ENCODE data around the gene HOXD9. TPM values are rescaled to one million over a fixed set of nuclear protein-coding genes. Genes with fewer than 3 reads are reported as not detected.

HOXD9 gene
- total and polyA plus RNA-seq, 4 experiments from 2014 or later: not detected

DNA sequence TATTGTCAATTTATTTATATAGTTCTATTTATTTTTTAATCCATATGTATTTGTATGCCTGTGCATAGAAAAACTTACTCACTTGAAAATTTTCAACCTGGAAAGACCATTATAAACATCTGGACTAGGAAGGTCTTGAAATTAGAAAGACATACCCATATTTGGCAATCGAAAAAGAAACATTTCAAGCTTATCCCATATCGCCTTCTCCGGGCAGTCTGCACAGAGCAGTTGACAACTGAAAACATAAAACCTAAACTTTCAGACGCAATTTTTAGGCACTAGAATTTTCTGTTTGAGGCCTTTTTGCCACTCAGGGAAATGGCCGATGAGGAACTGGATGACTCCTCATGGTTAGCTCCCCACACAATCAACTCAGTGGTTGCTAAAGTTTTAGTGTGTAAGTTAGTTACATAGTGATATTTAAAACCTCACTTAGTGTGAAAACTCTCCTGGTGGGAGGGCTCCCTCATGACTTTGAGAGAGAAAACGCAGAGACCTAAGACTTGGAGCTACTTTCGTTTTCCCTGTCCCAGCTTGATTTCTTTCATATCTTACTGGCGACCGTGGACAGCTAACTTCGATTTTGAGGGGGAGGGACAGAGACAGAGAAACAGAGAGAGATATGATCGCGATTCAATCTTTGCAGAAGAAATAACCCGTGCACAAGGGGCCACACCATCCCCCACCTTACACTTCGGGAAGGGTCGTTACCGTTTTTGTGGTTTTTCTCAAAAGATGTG is 26.1 kb upstream of the HOXD9 start:
- Mint-ChIP-seq H3K9me3 (peaks cover 0 to 41% (median 20%) of the 10 kb centered on the region in 8 donors), H3K36me3 (peaks cover 7 to 8% of the 10 kb centered on the region in 2 donors), H3K27ac (peak overlapping the region in 2 of 7 donors; percentile 75 to 83), H3K4me3 (peak overlapping the region; percentile 51 to 87 (median 82)), H3K27me3 (peaks cover 77 to 78% of the 10 kb centered on the region in 2 donors), H3K4me1 (peaks cover 18 to 47% (median 35%) of the 10 kb centered on the region in 4 donors)
- no peak for DNase-seq
- POLR2A ChIA-PET (ENCODE audit: partially characterized antibody): interaction anchor here (1.2 to 1.9 kb wide), 2 partner anchors 11 to 35 kb away, joined by 3 to 5 read pairs; no protein-coding TSS in a partner anchor
- Histone ChIP-seq H3K9me3 (ENCODE audit: control insufficient read depth in 1 of 2, low read length in 2 of 2) (no peaks in the 10 kb centered on the region), H3K4me3 (ENCODE audit: low read length in 2 of 2) (peak overlapping the region; percentile 1 to 54), H3K4me1 (ENCODE audit: insufficient read depth, low read length) (peaks cover 27% of the 10 kb centered on the region), H3K27me3 (ENCODE audit: insufficient read depth, low read length) (peaks cover 80% of the 10 kb centered on the region), H3K36me3 (ENCODE audit: insufficient read depth, low read length) (no peaks in the 10 kb centered on the region), H3K27ac (ENCODE audit: low read depth, low read length) (no peak overlapping the region)
- CTCF ChIA-PET (ENCODE audit: partially characterized antibody): interaction anchor here (0.7 to 4.1 kb wide), 17 partner anchors 11 to 1200 kb away, joined by 3 to 111 read pairs (median 3); no protein-coding TSS in a partner anchor
- intact Hi-C loops (cut with micrococcal nuclease): loop anchor here (1.0 to 2.0 kb wide), 3 partner anchors 8 to 1060 kb away; no protein-coding TSS in a partner anchor

DNA sequence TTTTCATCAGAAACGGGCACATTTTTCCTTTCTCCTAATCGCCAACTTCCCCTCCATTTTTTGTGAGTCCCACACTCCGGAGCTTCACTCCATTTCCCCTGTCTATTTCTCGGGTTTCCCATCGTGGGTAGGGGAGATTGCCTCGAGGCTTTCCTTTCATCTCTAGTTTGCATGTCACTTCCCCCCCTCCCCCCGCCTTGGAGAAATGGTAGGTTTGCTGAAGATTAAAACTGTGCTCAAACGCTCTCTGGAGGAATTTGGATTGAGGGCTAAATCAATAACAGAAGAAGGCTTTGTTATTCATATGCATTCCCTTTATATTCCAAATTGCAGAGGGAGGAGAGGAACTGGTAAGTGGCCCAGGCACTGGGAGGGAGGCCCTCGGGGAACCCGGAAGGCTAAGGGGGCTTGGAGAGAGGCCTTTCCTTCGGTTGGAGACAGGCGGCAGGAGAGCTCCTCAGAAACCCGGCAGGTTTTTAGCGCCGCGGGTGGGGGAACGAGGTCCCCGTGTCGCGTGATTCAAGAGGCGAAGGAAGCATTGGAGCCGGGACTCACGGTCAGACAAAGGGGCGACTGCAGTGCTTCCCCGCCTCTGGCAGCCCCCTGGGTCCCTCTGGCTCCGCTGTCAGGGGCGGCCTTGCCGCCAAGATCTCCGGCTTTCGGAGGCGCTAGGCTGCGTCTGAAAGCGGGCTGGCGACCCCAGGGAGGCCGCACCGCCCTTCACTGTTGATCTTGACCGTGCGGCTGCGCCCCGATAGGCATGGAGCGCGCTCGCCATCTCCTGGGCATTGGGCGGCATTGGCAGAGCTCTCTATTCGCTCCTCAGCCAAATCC is 25.3 kb upstream of the HOXD9 start:
- peaks cover 77 to 78% of the 10 kb centered on the region in 2 donors for H3K27me3 Mint-ChIP-seq
- H3K27ac Mint-ChIP-seq: peak overlapping the region in 3 of 7 donors; percentile 3 to 83 (median 42)
- Histone ChIP-seq H3K4me3 (ENCODE audit: low read length in 2 of 2) (peak overlapping the region; percentile 1 to 54), H3K9me3 (ENCODE audit: control insufficient read depth in 1 of 2, low read length in 2 of 2) (no peaks in the 10 kb centered on the region), H3K27me3 (ENCODE audit: insufficient read depth, low read length) (peaks cover 78% of the 10 kb centered on the region), H3K36me3 (ENCODE audit: insufficient read depth, low read length) (no peaks in the 10 kb centered on the region), H3K4me1 (ENCODE audit: insufficient read depth, low read length) (peaks cover 27% of the 10 kb centered on the region), H3K27ac (ENCODE audit: low read depth, low read length) (no peak overlapping the region)
- POLR2A ChIA-PET (ENCODE audit: partially characterized antibody): interaction anchor here (1.2 kb wide), 1 partner anchor 12 kb away, joined by 3 read pairs; no protein-coding TSS in a partner anchor
- peaks cover 0 to 8% of the 10 kb centered on the region in 2 donors for H3K36me3 Mint-ChIP-seq
- peaks cover 12 to 39% (median 28%) of the 10 kb centered on the region in 4 donors for H3K4me1 Mint-ChIP-seq
- intact Hi-C loops (cut with micrococcal nuclease): loop anchor here (1.0 to 2.0 kb wide), 4 partner anchors 9 to 1060 kb away; no protein-coding TSS in a partner anchor
- peaks cover 0 to 34% (median 16%) of the 10 kb centered on the region in 8 donors for H3K9me3 Mint-ChIP-seq
- H3K4me3 Mint-ChIP-seq: peak overlapping the region; percentile 51 to 87 (median 82)
- CTCF ChIA-PET (ENCODE audit: partially characterized antibody): interaction anchor here (0.5 to 4.1 kb wide), 28 partner anchors 8 to 1400 kb away, joined by 3 to 111 read pairs (median 3); partner anchors contain the start of gene LNPK
- peak in 4 of 5 donors; percentile 56 to 61 (median 56) for DNase-seq

DNA sequence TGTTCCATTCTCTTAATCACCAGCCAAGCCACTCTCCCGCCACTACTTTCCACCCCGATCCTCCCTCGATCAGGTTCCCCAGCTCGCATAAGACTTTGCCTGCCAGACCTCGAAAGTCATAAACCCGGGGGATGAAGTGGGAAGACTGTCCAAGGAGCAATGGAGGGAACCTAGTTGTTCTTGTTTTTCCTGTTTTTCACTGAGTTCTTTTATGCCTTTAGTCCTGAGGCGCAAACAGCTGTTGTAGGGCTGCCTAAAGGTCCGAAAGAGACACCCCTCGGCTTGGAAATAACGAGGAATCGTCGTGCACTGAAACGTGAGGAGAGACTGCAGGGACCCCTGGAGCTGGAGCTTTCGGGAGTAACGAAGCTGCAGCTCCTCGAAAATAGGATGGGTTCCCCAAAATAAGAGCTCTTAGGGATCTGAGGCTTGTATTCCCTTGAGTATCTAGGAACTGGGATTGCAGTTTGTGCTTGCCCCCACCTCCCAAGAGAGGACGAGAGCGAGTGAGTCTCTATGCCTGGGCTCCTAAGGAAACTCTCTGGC is 24.6 kb upstream of the HOXD9 start:
- H3K27me3 ChIP-seq (ENCODE audit: insufficient read depth, low read length): peaks cover 85% of the 10 kb centered on the region
- H3K4me3 Mint-ChIP-seq: peak overlapping the region; percentile 51 to 87 (median 82)
- peaks cover 12 to 39% (median 28%) of the 10 kb centered on the region in 4 donors for H3K4me1 Mint-ChIP-seq
- H3K9me3 Mint-ChIP-seq: peaks cover 0 to 34% (median 19%) of the 10 kb centered on the region in 8 donors
- H3K36me3 ChIP-seq (ENCODE audit: insufficient read depth, low read length): no peaks in the 10 kb centered on the region
- H3K4me1 ChIP-seq (ENCODE audit: insufficient read depth, low read length): peaks cover 27% of the 10 kb centered on the region
- POLR2A ChIA-PET (ENCODE audit: partially characterized antibody): no interaction called here
- peaks cover 83 to 85% of the 10 kb centered on the region in 2 donors for H3K27me3 Mint-ChIP-seq
- DNase-seq: no peak
- CTCF ChIA-PET (ENCODE audit: partially characterized antibody): interaction anchor here (0.5 to 4.1 kb wide), 22 partner anchors 9 to 1401 kb away, joined by 3 to 111 read pairs (median 3); partner anchors contain the start of gene LNPK
- H3K9me3 ChIP-seq (ENCODE audit: control insufficient read depth in 1 of 2, low read length in 2 of 2): no peaks in the 10 kb centered on the region
- intact Hi-C loops (cut with micrococcal nuclease): loop anchor here (1.0 to 2.0 kb wide), 3 partner anchors 19 to 1061 kb away; no protein-coding TSS in a partner anchor
- peak overlapping the region in 2 of 7 donors; percentile 3 to 83 for H3K27ac Mint-ChIP-seq
- peak overlapping the region in 1 of 2 donors; percentile 54 for H3K4me3 ChIP-seq (ENCODE audit: low read length in 2 of 2)
- H3K36me3 Mint-ChIP-seq: peaks cover 0 to 8% of the 10 kb centered on the region in 2 donors
- no peak overlapping the region for H3K27ac ChIP-seq (ENCODE audit: low read depth, low read length)

DNA sequence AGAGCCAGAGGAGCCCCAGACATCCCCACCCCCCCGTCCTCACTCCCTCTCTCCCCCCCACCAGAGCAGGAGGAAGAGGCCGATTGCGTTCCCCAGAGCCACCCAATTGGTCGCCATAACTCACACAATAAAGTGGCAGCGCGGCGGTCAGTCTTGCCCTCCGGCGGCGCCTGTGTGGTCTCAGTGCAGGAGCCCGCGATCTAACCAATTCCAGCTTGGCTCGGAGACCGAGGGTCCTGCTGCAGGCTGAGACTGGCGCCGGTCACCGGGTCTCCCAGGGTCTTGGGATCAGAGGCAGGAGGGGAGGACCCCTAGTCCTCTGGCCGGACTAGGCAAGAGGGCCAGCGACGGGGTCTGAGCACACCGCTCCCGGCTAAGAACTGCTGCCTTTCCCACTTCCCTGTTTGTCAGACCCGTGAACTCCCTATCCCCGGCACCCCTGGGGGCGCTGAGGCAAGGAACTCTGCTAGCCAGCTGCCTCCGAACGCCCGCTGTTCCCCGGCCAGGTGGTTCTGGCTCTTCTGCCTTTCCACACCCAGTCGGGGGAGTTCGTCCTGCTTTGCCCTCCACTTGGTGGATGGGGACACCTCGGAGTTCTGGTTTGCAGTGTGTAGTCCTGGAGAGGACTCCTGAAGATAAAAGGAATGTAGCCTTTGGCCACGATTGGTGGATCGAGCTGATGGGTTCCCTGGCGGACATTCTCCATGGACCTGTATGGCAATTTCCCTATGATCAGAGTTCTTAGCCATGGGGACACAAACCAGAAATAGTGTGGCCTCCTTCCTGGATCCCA is 24.0 kb upstream of the HOXD9 start:
- H3K27ac ChIP-seq (ENCODE audit: low read depth, low read length): no peak overlapping the region

DNA sequence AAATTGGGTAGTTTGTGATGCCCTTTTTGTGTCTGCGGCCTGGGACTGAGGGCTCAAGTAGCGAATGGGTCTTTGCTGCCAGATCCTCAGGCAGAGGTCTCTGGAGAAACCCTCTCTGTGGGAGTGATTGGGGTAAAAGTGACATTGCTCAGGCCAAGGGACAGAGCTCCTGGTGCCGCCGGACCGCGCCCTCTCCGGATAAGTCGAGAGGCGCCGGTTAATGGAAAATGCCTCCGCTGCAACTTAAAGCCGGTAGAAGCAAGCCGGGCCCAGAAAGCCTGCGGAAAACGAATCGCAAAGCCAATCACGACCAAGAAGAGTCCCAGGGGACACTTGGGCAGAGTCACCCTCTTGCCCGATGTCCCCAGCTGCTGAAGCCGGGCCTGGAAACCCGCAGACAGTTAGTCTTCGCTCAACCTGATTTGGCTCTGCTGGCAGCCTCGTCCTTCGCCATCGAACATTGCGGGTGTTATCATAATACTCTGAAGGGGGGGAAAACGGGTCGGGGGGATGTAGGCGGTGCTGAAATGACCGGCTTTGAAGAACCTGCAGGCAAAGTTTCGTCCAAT is 23.3 kb upstream of the HOXD9 start:
- peaks cover 12 to 32% (median 19%) of the 10 kb centered on the region in 4 donors for H3K4me1 Mint-ChIP-seq
- peaks cover 0 to 21% (median 12%) of the 10 kb centered on the region in 8 donors for H3K9me3 Mint-ChIP-seq
- H3K4me3 Mint-ChIP-seq: peak overlapping the region in 3 of 8 donors; percentile 20 to 34 (median 21)
- no peaks in the 10 kb centered on the region for H3K9me3 ChIP-seq (ENCODE audit: control insufficient read depth in 1 of 2, low read length in 2 of 2)
- H3K27ac Mint-ChIP-seq: peak overlapping the region in 3 of 7 donors; percentile 29 to 80 (median 38)
- no peak for DNase-seq
- POLR2A ChIA-PET (ENCODE audit: partially characterized antibody): interaction anchor here (0.7 kb wide), 1 partner anchor 10 kb away, joined by 3 read pairs; no protein-coding TSS in a partner anchor
- CTCF ChIA-PET (ENCODE audit: partially characterized antibody): no interaction called here
- H3K36me3 ChIP-seq (ENCODE audit: insufficient read depth, low read length): no peaks in the 10 kb centered on the region
- peaks cover 85% of the 10 kb centered on the region for H3K27me3 ChIP-seq (ENCODE audit: insufficient read depth, low read length)
- peaks cover 0 to 3% of the 10 kb centered on the region in 2 donors for H3K36me3 Mint-ChIP-seq
- intact Hi-C loops (cut with micrococcal nuclease): no loop called here
- no peak overlapping the region for H3K27ac ChIP-seq (ENCODE audit: low read depth, low read length)
- peaks cover 20% of the 10 kb centered on the region for H3K4me1 ChIP-seq (ENCODE audit: insufficient read depth, low read length)
- peaks cover 83 to 84% of the 10 kb centered on the region in 2 donors for H3K27me3 Mint-ChIP-seq
- H3K4me3 ChIP-seq (ENCODE audit: low read length in 2 of 2): no peak overlapping the region

More for the DNA sequence above, 24.0 kb upstream of the HOXD9 start:
- H3K27ac Mint-ChIP-seq: peak overlapping the region in 2 of 7 donors; percentile 29 to 83
- peaks cover 0 to 28% (median 17%) of the 10 kb centered on the region in 8 donors for H3K9me3 Mint-ChIP-seq
- Histone ChIP-seq H3K27me3 (ENCODE audit: insufficient read depth, low read length) (peaks cover 85% of the 10 kb centered on the region), H3K36me3 (ENCODE audit: insufficient read depth, low read length) (no peaks in the 10 kb centered on the region), H3K4me3 (ENCODE audit: low read length in 2 of 2) (no peak overlapping the region), H3K9me3 (ENCODE audit: control insufficient read depth in 1 of 2, low read length in 2 of 2) (no peaks in the 10 kb centered on the region), H3K4me1 (ENCODE audit: insufficient read depth, low read length) (peaks cover 23% of the 10 kb centered on the region)
- ChIA-PET POLR2A (ENCODE audit: partially characterized antibody) (no interaction called here), CTCF (ENCODE audit: partially characterized antibody) (interaction anchor here (0.9 to 4.1 kb wide), 10 partner anchors 10 to 1401 kb away, joined by 3 to 111 read pairs (median 5); no protein-coding TSS in a partner anchor)
- peaks cover 0 to 8% of the 10 kb centered on the region in 2 donors for H3K36me3 Mint-ChIP-seq
- peaks cover 84 to 85% of the 10 kb centered on the region in 2 donors for H3K27me3 Mint-ChIP-seq
- peak overlapping the region in 4 of 8 donors; percentile 20 to 73 (median 28) for H3K4me3 Mint-ChIP-seq
- intact Hi-C loops (cut with micrococcal nuclease): no loop called here
- DNase-seq: no peak
- peaks cover 12 to 33% (median 23%) of the 10 kb centered on the region in 4 donors for H3K4me1 Mint-ChIP-seq
